CD4-positive, alpha-beta T cell treated with Interferon alpha-2 for 1 hour (primary cell): Measurements from ENCODE around the gene NAAA.
A peak's percentile ranks its signal among the peaks of the same experiment; 100 is the strongest.
"Not testable (repeated sequence)": the region's sequence is repeated elsewhere in the genome, so short reads cannot be mapped to it uniquely, and the experiment has no call there.

Source experiments
- DNase-seq, 2 donors: peaks; one replicate each; pipeline ENCODE4 v3.0.0-alpha.2; 2020 to 2022

NAAA gene

GRCh38 chr4:75940692-75941253 is at the start of gene NAAA:
TSS of gene NAAA (minus strand) at chr4:75941013. CDS start at chr4:75940949, 64 bp downstream.
- DNase-seq = peak; percentile 64 to 84

- DNase-seq = peak in 1 of 2 donors; percentile 12
Observed at GRCh38 chr4:75989846-75990528, 49.2 kb upstream of the NAAA start.

DNA sequence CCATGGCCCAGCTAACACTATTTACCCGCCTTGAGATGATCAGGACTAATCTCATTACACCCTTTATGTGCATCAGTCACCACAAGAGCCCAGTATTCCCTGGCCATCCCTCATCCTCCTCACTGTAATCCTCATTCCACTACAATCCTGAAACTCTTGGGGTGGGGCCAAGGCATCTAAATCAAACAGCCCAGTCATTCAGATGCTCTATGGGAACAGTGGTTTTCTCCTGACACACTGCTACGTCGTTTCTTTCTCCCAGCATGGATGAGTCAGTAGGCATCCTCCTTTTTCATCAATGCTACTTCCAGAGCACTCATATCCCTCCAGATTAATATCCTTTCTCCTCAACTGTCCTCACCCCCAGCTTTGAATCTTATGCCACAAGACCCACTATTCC is 44.3 kb upstream of the NAAA start:
- no peak for DNase-seq

DNA sequence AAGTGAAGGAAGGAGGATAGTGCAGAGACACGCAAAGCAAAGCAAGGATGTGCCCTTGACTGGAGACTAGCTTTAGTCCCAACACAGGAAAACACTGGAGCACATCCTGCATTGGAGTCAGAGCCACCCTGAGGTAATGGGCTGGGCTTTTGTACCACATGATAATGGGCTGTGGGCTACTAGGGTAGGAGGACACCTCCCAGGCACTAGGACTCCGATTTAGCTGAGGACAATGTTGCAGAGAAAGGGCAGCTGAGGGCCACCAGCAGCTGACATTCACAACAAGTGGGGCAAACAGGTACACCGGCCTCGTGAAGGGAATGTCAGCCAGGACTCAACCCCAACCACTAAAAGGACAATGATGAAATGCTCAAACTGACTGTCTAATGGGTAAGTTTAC is 39.8 kb upstream of the NAAA start:
- no peak for DNase-seq

- no peak for DNase-seq
Observed at GRCh38 chr4:75976177-75976576, 35.4 kb upstream of the NAAA start.

DNA sequence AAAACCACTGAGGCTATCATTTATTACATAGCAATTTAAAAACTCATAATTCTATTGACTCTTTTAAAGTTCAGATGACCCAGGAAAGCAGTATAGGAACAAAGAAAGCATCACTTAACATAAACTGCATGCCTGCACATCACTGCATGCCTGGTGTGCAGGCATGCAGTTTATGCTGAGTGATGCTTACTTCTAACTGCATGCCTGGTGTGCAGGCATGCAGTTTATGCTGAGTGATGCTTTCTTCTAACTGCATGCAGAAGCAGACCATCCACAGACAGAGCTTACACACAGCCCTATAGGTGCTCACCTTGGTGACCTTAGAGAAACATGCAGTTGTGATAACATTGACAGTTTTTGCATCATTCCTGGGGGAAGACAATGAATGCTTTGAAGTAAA is 33.0 kb upstream of the NAAA start:
- no peak for DNase-seq

GRCh38 chr4:75968084-75968483 is 27.3 kb upstream of the NAAA start:
- DNase-seq = no peak

GRCh38 chr4:75963558-75963957 is 22.7 kb upstream of the NAAA start:
- DNase-seq = no peak

DNA sequence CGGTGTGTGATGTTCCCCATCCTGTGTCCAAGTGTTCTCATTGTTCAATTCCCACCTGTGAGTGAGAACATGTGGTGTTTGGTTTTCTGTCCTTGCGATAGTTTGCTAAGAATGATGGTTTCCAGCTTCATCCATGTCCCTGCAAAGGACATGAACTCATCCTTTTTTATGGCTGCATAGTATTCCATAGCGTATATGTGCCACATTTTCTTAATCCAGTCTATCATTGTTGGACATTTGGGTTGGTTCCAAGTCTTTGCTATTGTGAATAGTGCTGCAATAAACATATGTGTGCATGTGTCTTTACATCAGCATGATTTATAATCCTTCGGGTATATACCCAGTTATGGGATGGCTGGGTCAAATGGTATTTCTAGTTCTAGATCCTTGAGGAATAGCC is 21.3 kb upstream of the NAAA start:
- DNase-seq = not testable (repeated sequence)

- not testable (repeated sequence) for DNase-seq
Observed at GRCh38 chr4:75958546-75958945, 17.7 kb upstream of the NAAA start.

DNA sequence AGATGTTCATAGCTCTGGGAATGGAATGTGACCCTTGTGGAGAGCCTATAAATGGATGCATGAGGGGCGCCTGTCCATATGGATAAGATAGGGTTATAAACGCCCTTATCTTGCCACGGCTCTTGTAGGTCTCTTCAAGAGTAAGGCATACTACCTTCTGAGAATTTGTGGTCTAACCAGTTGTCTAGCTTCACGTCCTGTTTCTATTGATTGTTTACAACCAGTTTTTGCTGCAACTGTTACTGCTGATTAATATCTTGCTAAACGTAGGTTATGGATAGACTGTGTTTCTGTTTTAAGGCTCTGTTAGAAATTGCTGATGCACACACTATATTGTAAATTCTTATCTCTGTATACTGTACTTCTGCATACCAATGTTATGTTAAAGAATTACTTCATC is 14.0 kb upstream of the NAAA start:
- not testable (repeated sequence) for DNase-seq

- no peak for DNase-seq
Observed at GRCh38 chr4:75953509-75953908, 12.7 kb upstream of the NAAA start.

DNA sequence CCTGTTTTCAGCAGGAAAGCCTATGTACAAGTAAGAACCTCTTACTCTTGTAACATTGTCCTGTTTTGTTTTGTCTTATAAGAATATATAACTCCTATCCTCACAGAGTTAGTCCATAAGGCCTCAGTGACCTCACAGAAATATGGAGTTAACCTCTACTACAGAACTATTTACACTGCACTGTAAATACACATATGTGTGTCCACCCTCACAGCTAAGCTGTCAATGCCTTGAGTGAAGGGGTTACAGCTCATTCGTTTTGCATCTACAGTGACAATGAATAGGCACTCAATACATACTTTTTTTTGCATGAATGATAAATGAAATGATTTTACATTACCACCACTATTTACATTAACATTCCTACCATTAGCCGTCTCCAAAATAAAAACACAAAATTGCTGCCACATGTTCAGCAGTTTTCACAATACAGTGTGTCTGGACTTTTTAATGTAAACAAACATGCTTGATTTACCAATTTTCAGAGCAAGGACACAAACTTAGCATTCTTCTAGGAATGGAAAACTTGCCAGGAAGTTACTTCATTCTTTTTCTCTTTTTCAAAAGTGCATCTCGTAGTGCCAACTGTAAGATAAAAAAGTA is 9.5 kb upstream of the NAAA start:
- no peak for DNase-seq

GRCh38 chr4:75948822-75949444 is 8.1 kb upstream of the NAAA start:
- DNase-seq = no peak

GRCh38 chr4:75939890-75940691 is 722 bp downstream of the NAAA start:
- DNase-seq = peak; percentile 67 to 82

DNA sequence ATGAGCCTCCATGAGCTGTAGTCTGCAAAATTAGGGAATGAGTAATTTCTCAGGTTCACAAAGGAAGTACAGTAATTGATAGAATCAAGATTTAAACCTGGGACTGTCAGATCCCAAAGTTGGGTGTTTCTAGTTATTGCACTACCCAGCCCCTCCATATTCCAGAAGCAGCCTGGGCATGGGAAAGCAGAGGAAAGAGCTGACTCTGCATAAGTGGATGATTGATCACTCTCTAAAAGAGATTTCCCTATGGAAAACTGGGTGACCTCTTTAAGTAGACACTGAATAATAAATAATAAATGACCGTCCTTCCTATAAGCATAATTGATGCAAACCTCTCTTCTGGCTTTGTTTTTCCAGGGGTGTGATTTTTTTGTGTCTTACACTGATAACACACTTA is 5.2 kb downstream of the NAAA start:
- DNase-seq = no peak

GRCh38 chr4:75930152-75930551 is 10.7 kb downstream of the NAAA start:
- DNase-seq = no peak

- not testable (repeated sequence) for DNase-seq
Observed at GRCh38 chr4:75924916-75925315, 15.9 kb downstream of the NAAA start.

DNA sequence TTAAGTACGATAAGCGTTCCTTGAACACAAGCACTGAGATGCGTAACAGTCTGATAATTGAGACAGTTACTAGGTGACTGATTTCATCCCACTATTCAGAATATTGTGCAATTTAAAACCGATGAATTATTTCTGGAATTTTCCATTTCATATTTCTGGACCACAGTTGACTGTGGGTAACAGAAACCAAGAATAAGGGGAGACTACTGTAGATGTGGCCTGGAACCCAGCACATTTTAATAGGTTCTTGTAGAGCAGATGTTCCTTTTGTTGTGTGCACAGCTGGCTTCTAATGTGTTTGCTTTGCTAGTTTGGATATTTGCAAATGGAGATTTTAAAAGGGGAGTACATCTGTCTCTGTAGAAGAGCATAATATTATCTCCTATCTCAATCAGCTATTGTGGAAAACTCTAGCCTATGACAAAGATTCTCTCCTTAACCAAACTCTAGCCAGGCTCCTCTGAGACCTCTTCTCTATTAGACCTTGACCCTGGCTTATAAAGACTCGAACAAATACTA is 16.4 kb downstream of the NAAA start:
- DNase-seq = no peak

DNA sequence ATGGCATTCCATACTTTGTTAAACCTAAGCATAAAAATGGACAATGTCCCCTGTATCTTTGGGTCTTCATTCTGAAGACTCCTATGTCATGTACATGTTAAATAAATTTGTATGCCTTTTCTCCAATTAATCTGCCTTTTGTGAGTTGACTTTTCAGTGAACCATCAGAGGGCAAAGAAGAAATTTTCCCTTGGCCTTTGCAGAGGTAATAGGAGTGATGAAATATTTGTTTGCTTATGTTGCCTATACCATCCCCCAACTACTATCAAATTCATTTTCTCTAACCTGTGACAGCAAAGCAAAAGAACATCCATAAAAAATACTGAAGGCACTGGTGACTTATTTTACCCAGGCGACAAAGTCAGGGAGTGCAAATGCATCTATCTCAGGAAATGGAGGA is 18.2 kb downstream of the NAAA start:
- DNase-seq = no peak

- DNase-seq = no peak
Observed at GRCh38 chr4:75921910-75922309, 18.9 kb downstream of the NAAA start.

- no peak for DNase-seq
Observed at GRCh38 chr4:75920327-75920726, 20.5 kb downstream of the NAAA start.

DNA sequence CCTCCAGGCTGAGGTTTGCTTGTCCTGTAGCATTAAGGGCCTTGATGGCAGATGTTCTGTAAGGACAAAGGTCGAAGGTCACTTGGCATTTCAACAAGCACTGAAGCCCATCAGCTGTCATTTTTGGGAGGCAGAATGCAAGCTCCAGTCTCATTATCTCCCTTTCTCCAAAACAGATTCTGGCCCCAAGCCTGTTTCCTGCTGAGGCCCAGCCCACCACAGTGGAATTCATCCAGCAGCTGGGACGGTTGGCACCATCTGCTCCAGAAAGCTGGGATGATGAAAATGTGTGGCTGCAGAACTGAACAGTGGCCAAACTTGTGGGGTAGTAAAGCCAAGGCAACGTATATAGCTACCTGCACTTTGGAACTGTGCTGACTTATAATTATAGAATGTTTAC is 20.9 kb downstream of the NAAA start:
- no peak for DNase-seq
